Neural progenitor cell (in vitro differentiated cells): ENCODE results near the gene P2RX1.

Experiments
- EZH2 ChIP-seq: fragments of 200-600 bp; sonication (generic); IDR thresholded peaks from 2 replicates; pipeline ENCODE4 v1.6.1; 2017; ENCODE audit warnings: antibody characterized with exemption, mild to moderate bottlenecking, moderate library complexity
- TF ChIP-seq, protein P1 (sequence below): fragments of 200-600 bp; sonication (generic); IDR thresholded peaks from 2 replicates; pipeline ENCODE4 v1.5.1; 2017; ENCODE audit warnings: antibody characterized with exemption, mild to moderate bottlenecking

DNA sequence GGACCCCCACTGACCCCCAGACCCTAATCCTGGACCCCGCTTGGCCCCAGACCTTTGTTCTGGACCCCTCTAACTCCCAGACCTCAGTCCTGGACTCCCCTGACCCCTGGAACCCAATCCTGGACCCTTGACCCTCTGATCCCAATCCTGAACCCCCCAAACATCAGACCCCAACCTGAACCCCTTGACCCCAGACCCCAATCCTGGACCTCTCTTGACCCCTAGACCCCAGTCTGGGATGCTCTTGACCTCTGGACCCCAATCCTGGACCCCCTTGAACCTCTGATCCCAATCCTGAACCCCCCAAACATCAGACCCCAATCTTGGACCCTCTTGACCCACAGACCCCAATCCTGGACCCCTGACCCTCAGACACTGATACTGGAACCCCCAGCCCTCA lies 13.5 kb upstream of the P2RX1 start:
- TF ChIP-seq, protein P1, sequence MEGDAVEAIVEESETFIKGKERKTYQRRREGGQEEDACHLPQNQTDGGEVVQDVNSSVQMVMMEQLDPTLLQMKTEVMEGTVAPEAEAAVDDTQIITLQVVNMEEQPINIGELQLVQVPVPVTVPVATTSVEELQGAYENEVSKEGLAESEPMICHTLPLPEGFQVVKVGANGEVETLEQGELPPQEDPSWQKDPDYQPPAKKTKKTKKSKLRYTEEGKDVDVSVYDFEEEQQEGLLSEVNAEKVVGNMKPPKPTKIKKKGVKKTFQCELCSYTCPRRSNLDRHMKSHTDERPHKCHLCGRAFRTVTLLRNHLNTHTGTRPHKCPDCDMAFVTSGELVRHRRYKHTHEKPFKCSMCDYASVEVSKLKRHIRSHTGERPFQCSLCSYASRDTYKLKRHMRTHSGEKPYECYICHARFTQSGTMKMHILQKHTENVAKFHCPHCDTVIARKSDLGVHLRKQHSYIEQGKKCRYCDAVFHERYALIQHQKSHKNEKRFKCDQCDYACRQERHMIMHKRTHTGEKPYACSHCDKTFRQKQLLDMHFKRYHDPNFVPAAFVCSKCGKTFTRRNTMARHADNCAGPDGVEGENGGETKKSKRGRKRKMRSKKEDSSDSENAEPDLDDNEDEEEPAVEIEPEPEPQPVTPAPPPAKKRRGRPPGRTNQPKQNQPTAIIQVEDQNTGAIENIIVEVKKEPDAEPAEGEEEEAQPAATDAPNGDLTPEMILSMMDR = no peak
- no peak for TF ChIP-seq EZH2
